HG03108 (cell line): Measurements from ENCODE around the gene C16orf46.

ENCODE experiments used
- ATAC-seq: cut with Tn5 transposase; IDR thresholded peaks from one replicate; pipeline ENCODE4 v1.9.1; 2021; ENCODE audit warnings: moderate library complexity; ENCODE audit not compliant: unreplicated experiment

The C16orf46 gene

GRCh38 chr16:81076566-81077075 lies 417 bp downstream of the C16orf46 start:
- ATAC-seq, result peak; percentile 71

- no peak for ATAC-seq
Observed at GRCh38 chr16:81073560-81074330, 3.3 kb downstream of the C16orf46 start.

DNA sequence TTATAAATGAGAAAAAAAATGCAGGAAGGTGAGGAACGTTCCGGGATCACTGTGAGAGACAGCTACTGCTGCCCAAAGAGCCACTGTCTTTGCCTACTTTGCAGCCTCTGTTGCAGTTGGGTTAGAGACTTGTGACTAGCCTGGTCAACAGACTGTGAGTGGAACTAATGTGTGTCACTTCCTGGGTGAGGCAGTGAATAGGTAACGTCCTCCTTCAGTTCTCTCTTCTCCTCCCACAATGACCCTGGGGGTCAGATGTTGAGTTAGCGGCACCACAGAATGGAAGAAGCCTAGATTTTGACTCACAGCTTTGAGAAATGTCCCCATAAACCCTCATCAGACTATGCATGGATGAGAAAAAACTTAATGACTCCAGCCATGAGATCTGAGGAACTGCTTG lies 5.2 kb downstream of the C16orf46 start:
- ATAC-seq, result no peak

- ATAC-seq, result no peak
Observed at GRCh38 chr16:81070979-81071378, 6.1 kb downstream of the C16orf46 start.

- ATAC-seq, result no peak
Observed at GRCh38 chr16:81069063-81069462, 8.0 kb downstream of the C16orf46 start.

DNA sequence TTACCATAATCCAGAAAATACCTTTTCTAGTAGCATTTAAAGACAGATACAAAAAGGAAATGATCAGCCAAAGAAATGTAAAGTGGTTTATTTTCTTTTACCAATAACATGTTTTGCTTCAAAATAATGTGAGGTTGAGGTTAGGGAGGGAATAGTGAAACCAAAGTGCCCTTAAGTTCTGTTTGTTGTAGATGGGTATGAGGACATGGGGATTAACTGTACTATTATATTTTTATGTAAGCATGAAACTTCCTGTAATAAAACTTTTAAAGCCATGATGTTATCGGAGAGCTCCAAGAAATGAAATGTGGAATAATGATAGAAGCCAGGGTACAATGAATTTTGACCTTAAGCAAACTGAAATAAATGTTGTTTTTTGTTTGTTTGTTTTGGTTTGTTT lies 9.9 kb downstream of the C16orf46 start:
- no peak for ATAC-seq

DNA sequence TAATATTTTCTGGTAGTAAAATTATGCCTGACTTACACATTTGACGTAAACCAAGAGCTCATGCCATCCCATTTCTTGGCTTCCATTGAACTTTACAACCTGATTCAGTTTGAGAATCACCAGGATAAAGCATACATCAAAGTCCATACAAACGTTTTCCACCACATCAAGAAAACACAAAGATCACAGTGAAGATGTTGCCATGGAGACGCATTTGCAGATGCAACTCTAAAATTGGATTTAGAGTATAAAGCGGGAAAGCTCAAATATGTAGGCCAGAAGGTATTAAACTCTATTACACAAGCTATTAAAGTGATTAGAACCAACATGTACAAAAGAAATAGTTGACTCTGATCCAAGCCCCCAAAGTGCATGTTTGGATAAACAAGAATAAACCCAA lies 10.4 kb downstream of the C16orf46 start:
- no peak for ATAC-seq

- ATAC-seq, result no peak
Observed at GRCh38 chr16:81061871-81062608, 15.0 kb downstream of the C16orf46 start.

GRCh38 chr16:81061307-81061640 lies 15.8 kb downstream of the C16orf46 start:
- ATAC-seq, result no peak

GRCh38 chr16:81060576-81061306 lies 16.3 kb downstream of the C16orf46 start:
- no peak for ATAC-seq

- ATAC-seq, result no peak
Observed at GRCh38 chr16:81053761-81054160, 23.3 kb downstream of the C16orf46 start.

DNA sequence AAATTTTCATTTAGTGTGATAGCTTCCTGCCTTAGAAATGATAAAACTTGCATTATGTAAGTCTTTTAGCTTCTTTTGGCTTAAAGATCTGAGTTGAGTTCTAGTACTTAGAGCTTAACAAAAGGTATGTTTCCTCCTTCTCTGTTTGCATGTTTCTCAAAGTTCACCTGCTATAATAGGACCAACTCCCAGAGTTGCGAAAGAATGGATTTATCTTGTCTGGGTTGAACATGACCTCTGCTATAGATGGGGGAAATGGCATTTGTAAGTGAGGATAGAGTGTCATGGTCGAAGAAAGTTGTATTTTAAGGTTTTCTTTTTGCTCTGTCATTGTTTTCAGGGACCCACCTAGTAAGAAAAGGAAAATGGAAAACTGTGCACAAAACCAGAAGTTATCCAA lies 34.2 kb downstream of the C16orf46 start:
- ATAC-seq, result no peak

GRCh38 chr16:81041696-81042095 lies 35.3 kb downstream of the C16orf46 start:
- no peak for ATAC-seq

GRCh38 chr16:81040842-81041241 lies 36.2 kb downstream of the C16orf46 start:
- no peak for ATAC-seq

GRCh38 chr16:81040131-81040530 lies 36.9 kb downstream of the C16orf46 start:
- ATAC-seq, result no peak

DNA sequence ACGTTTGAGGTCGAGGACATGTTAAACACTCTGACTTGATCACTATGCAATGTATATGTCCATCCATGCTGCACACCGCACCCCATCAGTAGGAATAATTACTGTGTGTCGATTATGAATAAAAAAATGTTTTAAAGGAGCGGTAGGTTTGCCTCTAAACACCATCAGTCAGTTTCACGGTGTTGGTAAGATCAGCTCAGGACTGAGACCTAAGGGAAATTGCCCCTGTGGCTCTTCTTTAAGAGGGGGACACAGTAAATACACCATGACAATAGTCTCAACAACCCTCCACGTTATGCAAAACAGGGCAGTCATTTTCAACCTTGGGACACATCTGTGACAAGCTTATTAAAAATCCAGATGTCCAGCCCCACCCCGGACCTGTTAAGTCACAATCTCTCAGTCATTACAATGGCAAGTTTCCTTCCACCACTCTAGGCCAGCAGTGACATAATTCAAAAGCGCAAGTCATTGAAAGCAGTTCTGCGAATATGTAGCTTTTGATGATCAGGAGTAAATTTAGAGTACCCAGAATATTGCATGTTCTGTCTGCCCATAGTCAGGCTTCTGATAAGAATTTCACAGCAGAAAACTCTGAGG lies 40.2 kb downstream of the C16orf46 start:
- no peak for ATAC-seq

DNA sequence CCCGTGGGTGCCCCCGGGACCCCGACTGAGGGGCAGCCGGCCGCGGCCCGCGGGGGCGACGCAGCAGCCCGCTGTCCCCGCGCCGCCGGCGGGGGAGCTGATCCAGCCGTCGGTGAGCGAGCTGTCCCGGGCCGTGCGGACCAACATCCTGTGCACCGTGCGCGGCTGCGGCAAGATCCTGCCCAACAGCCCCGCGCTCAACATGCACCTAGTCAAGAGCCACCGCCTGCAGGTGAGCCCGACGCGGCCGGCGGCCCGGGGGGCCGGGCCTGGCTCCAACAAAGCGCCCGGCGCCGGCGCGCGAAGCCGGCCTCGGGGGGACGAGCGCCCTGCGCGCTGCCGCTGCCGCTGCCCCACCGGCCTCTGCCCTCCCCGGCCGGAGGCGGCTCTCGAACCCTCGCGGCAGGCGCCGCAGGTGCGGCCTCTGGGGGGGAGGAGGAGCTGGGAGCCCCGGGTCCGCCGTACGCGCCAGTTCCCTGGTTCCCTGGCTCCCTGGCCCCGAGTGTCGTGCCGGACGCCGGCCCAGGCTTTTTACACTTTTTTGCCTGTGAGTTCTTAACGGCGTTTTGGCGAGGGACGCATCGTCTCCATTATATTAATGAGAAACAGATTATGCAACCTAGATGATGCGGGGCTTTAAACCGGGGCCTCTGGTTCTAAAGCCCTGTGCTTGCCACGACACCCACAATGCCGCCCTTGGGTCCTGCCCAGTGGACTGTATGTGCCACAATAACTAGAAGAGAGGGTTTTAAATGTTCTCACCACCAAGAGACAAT lies 40.9 kb downstream of the C16orf46 start:
- peak; percentile 36 for ATAC-seq

- peak; percentile 91 for ATAC-seq
Observed at GRCh38 chr16:81035398-81035974, 41.6 kb downstream of the C16orf46 start, which contains the start of gene ATMIN. ATMIN (plus strand) TSS chr16:81035842; CDS start chr16:81035871, 29 bp downstream.

- no peak for ATAC-seq
Observed at GRCh38 chr16:81029930-81030604, 47.0 kb downstream of the C16orf46 start.
